Fibroblast of lung (primary cell): ENCODE data around the gene ZBTB43.

Source experiments
- EZH2 ChIP-seq: IDR thresholded peaks from 2 replicates; pipeline ENCODE4 v1.5.1; 2012; ENCODE audit warnings: low read length, control low read depth, mild to moderate bottlenecking; ENCODE audit errors: missing control alignments
- TF ChIP-seq, protein P1 (sequence below), 2 donors: IDR thresholded peaks in 1 of 2; conservative IDR thresholded peaks in 1 of 2; 1 replicate in 1 of 2; 2 replicates in 1 of 2; pipeline ENCODE4 v1.5.1; 2011 to 2012; ENCODE audit warnings: low read length in 2 of 2, control low read depth in 1 of 2, inconsistent platforms in 1 of 2, low read depth in 1 of 2, mild to moderate bottlenecking in 1 of 2

DNA sequence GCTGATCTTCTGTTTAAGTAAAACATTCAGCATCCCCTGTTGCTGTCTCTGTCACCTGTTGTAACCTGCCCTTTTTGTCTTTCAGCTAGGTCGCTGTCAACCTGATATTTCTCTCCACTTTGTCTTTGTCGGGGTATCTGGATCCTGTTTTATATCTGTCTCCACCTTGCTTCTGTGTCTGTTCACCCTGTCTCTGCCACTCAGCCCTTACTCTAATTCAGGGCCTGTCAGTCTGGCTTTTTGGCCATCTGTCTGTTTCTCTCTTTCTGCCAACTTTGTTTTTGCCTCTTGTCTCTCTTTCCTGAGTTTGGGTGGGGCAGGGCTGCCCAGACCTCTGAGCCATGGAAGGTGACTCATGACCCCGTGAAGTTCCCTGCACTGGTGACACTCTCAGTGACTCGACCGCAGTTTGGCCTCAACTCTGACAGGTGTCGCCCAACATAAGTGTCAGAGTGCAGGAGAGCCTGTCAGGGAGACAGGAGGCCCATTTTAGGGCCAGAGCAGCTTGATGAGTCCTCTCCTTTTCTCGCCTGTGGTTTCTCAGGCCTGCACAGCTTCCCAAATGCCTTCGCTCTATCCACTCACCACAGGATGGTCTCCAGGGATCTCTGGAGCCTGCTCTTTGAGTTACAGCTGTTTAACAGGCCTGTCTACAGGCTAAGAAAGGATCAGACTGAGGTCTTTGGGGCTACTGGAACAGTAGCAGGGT lies 868 bp downstream of the ZBTB43 start:
- TF ChIP-seq, protein P1, sequence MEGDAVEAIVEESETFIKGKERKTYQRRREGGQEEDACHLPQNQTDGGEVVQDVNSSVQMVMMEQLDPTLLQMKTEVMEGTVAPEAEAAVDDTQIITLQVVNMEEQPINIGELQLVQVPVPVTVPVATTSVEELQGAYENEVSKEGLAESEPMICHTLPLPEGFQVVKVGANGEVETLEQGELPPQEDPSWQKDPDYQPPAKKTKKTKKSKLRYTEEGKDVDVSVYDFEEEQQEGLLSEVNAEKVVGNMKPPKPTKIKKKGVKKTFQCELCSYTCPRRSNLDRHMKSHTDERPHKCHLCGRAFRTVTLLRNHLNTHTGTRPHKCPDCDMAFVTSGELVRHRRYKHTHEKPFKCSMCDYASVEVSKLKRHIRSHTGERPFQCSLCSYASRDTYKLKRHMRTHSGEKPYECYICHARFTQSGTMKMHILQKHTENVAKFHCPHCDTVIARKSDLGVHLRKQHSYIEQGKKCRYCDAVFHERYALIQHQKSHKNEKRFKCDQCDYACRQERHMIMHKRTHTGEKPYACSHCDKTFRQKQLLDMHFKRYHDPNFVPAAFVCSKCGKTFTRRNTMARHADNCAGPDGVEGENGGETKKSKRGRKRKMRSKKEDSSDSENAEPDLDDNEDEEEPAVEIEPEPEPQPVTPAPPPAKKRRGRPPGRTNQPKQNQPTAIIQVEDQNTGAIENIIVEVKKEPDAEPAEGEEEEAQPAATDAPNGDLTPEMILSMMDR (conservative IDR thresholded peaks at IDR 0.05 in 1 of 2, IDR thresholded peaks at IDR 0.05 in 1 of 2; ENCODE audit: low read depth in 1 of 2, low read length in 2 of 2): no peak
- no peak for TF ChIP-seq EZH2
